ENCODE measurements around the gene POTEJ. TPM values are rescaled to one million over a fixed set of nuclear protein-coding genes. Genes with fewer than 3 reads are reported as not detected.
"Not testable (repeated sequence)": the region's sequence is repeated elsewhere in the genome, so short reads cannot be mapped to it uniquely, and the experiment has no call there.

The POTEJ gene
- total RNA-seq (2022) (not detected in 2 replicates), Bru-seq, nascent RNA (not detected), BruChase-seq, experiment 1, labeled RNA remaining after a 6-hour chase (percentile 2 among the genes with signal in this experiment), BruChase-seq, experiment 2, labeled RNA remaining after a 2-hour chase (not detected)
- long read RNA-seq = 0 reads

DNA sequence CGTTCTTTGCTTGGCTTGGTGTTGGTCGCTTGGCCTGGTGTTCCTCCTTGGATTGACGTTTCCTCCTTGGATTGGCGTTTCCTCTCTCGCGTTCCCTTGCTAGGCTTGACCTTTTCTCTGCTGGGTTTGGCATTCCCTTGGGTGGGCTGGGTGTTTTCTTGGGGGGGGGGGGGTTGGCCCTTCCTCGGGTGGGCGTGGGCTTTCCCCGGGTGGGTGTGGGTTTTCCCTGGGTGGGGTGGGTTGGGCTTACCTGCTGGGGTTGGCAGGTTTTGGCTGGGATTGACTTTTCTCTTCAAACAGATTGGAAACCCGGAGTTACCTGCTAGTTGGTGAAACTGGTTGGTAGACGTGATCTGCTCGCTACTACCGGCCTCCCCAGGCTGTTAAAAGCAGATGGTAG lies at the start of gene POTEJ:
TSS of gene POTEJ (plus strand) at position 301 of the 400 bp plus-strand sequence. CDS start at position 394, 93 bp downstream.
- H3K4me3 Mint-ChIP-seq (ENCODE audit: low read depth, unreplicated experiment); H3K27me3 Mint-ChIP-seq (ENCODE audit: unreplicated experiment); intact Hi-C loops (cut with micrococcal nuclease; ENCODE audit: unreplicated experiment); H3K27ac Mint-ChIP-seq (ENCODE audit: unreplicated experiment); BruUV-seq (replicated peaks); CTCF ChIA-PET; H3K9me3 Mint-ChIP-seq (ENCODE audit: low read depth, unreplicated experiment); H3K36me3 Mint-ChIP-seq (ENCODE audit: insufficient read depth, unreplicated experiment); DNase-seq; H3K4me1 Mint-ChIP-seq (ENCODE audit: low read depth, unreplicated experiment): not testable (repeated sequence)

DNA sequence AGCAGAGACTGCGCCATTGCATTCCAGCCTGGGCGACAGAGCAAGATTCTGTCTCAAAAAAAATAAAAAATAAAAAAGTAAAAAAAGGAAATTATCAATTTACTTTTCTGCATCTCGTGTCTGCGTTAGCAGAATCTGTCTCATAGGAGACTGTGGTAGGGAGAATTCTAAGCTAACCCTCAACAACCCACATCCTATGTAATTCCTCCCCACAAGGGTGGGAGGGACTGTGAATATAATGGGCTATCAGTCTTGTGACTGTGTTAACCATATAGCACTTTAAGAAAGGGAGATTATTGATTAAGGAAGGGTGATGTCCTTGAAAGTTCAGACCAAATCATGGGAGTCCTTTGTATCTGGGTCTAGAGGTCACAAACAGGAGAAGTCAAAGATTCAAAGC lies 45.1 kb upstream of the POTEJ start:
- intact Hi-C loops (cut with micrococcal nuclease; ENCODE audit: unreplicated experiment); H3K36me3 Mint-ChIP-seq (ENCODE audit: insufficient read depth, unreplicated experiment); H3K27ac Mint-ChIP-seq (ENCODE audit: unreplicated experiment); DNase-seq; H3K4me1 Mint-ChIP-seq (ENCODE audit: low read depth, unreplicated experiment); CTCF ChIA-PET; BruUV-seq (replicated peaks); H3K4me3 Mint-ChIP-seq (ENCODE audit: low read depth, unreplicated experiment); H3K9me3 Mint-ChIP-seq (ENCODE audit: low read depth, unreplicated experiment); H3K27me3 Mint-ChIP-seq (ENCODE audit: unreplicated experiment): not testable (repeated sequence)

DNA sequence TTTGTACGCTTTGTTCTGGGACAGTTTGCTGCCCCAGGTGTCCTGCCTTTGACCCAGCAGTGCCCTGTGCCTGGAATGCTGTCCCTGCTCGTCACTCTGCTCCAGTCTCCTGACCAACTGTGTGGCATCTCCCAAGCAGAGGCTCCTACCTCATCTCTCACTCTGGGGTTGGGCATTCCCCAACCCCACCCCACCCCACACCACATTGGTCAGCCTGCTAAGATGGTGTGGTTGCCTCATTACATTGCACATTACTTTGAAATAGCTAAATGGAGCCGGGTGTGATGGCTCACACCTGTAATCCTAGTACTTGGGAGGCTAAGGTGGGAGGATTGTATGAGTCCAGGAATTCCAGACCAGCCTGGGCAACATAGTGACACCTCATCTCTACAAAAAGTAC lies 39.3 kb upstream of the POTEJ start:
- DNase-seq; CTCF ChIA-PET; H3K4me3 Mint-ChIP-seq (ENCODE audit: low read depth, unreplicated experiment); H3K36me3 Mint-ChIP-seq (ENCODE audit: insufficient read depth, unreplicated experiment); BruUV-seq (replicated peaks); H3K27me3 Mint-ChIP-seq (ENCODE audit: unreplicated experiment); H3K27ac Mint-ChIP-seq (ENCODE audit: unreplicated experiment); H3K4me1 Mint-ChIP-seq (ENCODE audit: low read depth, unreplicated experiment); H3K9me3 Mint-ChIP-seq (ENCODE audit: low read depth, unreplicated experiment); intact Hi-C loops (cut with micrococcal nuclease; ENCODE audit: unreplicated experiment): not testable (repeated sequence)

- H3K4me3 Mint-ChIP-seq (ENCODE audit: low read depth, unreplicated experiment); intact Hi-C loops (cut with micrococcal nuclease; ENCODE audit: unreplicated experiment); H3K4me1 Mint-ChIP-seq (ENCODE audit: low read depth, unreplicated experiment); H3K27me3 Mint-ChIP-seq (ENCODE audit: unreplicated experiment); CTCF ChIA-PET; DNase-seq; H3K36me3 Mint-ChIP-seq (ENCODE audit: insufficient read depth, unreplicated experiment); H3K9me3 Mint-ChIP-seq (ENCODE audit: low read depth, unreplicated experiment); BruUV-seq (replicated peaks); H3K27ac Mint-ChIP-seq (ENCODE audit: unreplicated experiment): not testable (repeated sequence)
These were observed 37.0 kb upstream of the POTEJ start for GRCh38 chr2:130574230-130574629.

DNA sequence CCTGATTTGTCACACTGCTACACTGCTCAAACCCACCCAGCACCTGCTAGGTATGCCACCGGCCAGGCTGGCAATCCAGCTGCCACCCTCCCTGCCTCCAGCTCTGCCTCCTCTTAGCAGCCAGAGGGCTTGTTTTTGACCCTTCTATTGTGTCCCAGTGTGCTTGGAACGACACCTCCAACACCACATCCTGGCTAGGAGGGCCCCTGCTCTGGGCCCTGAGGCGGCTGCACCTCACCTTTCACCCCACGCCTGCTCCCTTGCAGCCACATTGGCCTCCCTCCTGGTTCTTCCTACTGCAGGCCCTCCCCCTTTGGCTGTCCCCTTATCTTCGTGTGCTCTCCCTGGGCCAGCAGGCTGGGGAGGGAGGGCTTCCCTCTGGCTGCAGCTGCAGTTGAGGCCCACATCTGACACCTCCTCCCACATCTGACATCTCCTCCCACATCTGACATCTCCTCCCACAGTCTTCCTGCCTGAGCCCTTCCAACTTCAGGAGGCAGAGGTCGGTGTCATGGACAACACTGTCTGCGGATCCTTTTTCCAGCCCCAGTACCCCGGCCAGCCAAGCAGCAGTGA lies 34.9 kb upstream of the POTEJ start:
- H3K4me1 Mint-ChIP-seq (ENCODE audit: low read depth, unreplicated experiment); H3K27me3 Mint-ChIP-seq (ENCODE audit: unreplicated experiment); BruUV-seq (replicated peaks); DNase-seq; intact Hi-C loops (cut with micrococcal nuclease; ENCODE audit: unreplicated experiment); H3K4me3 Mint-ChIP-seq (ENCODE audit: low read depth, unreplicated experiment); H3K27ac Mint-ChIP-seq (ENCODE audit: unreplicated experiment); H3K36me3 Mint-ChIP-seq (ENCODE audit: insufficient read depth, unreplicated experiment); CTCF ChIA-PET; H3K9me3 Mint-ChIP-seq (ENCODE audit: low read depth, unreplicated experiment): not testable (repeated sequence)

GRCh38 chr2:130577559-130577958 lies 33.7 kb upstream of the POTEJ start:
- intact Hi-C loops (cut with micrococcal nuclease; ENCODE audit: unreplicated experiment) = not testable (repeated sequence)

DNA sequence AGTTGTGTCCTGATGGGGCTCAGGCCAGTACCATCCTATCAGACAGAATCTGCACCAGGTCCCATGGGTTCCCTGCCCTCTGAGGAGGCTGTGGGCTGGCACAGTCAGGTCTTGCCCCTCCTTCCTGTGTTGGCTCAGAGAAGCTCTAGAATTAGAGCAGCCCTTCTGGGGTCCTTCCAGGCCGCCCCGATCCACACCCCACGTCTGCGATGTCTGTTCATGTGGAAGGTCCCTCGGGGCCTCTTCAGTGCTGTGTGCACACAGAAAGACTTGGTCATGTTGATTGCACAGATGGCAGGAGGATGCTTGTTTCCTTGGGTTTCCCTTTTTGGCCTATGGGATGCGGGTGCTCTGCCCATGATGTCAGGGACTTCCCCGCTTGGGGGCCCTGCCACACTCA lies 32.1 kb upstream of the POTEJ start:
- BruUV-seq (replicated peaks); H3K9me3 Mint-ChIP-seq (ENCODE audit: low read depth, unreplicated experiment); intact Hi-C loops (cut with micrococcal nuclease; ENCODE audit: unreplicated experiment); CTCF ChIA-PET; H3K4me3 Mint-ChIP-seq (ENCODE audit: low read depth, unreplicated experiment); H3K27me3 Mint-ChIP-seq (ENCODE audit: unreplicated experiment); H3K36me3 Mint-ChIP-seq (ENCODE audit: insufficient read depth, unreplicated experiment); DNase-seq; H3K27ac Mint-ChIP-seq (ENCODE audit: unreplicated experiment); H3K4me1 Mint-ChIP-seq (ENCODE audit: low read depth, unreplicated experiment): not testable (repeated sequence)

More at GRCh38 chr2:130577559-130577958, 33.7 kb upstream of the POTEJ start:
- H3K4me1 Mint-ChIP-seq (ENCODE audit: low read depth, unreplicated experiment); BruUV-seq (replicated peaks); CTCF ChIA-PET; H3K9me3 Mint-ChIP-seq (ENCODE audit: low read depth, unreplicated experiment); H3K27me3 Mint-ChIP-seq (ENCODE audit: unreplicated experiment); H3K36me3 Mint-ChIP-seq (ENCODE audit: insufficient read depth, unreplicated experiment); H3K4me3 Mint-ChIP-seq (ENCODE audit: low read depth, unreplicated experiment); H3K27ac Mint-ChIP-seq (ENCODE audit: unreplicated experiment); DNase-seq: not testable (repeated sequence)

GRCh38 chr2:130581491-130581890 lies 29.7 kb upstream of the POTEJ start:
- H3K4me3 Mint-ChIP-seq (ENCODE audit: low read depth, unreplicated experiment); H3K9me3 Mint-ChIP-seq (ENCODE audit: low read depth, unreplicated experiment); CTCF ChIA-PET; DNase-seq; H3K4me1 Mint-ChIP-seq (ENCODE audit: low read depth, unreplicated experiment); BruUV-seq (replicated peaks); H3K36me3 Mint-ChIP-seq (ENCODE audit: insufficient read depth, unreplicated experiment); intact Hi-C loops (cut with micrococcal nuclease; ENCODE audit: unreplicated experiment); H3K27me3 Mint-ChIP-seq (ENCODE audit: unreplicated experiment); H3K27ac Mint-ChIP-seq (ENCODE audit: unreplicated experiment): not testable (repeated sequence)

- H3K27ac Mint-ChIP-seq (ENCODE audit: unreplicated experiment); DNase-seq; BruUV-seq (replicated peaks); CTCF ChIA-PET; H3K9me3 Mint-ChIP-seq (ENCODE audit: low read depth, unreplicated experiment); H3K36me3 Mint-ChIP-seq (ENCODE audit: insufficient read depth, unreplicated experiment); H3K4me1 Mint-ChIP-seq (ENCODE audit: low read depth, unreplicated experiment); intact Hi-C loops (cut with micrococcal nuclease; ENCODE audit: unreplicated experiment); H3K27me3 Mint-ChIP-seq (ENCODE audit: unreplicated experiment); H3K4me3 Mint-ChIP-seq (ENCODE audit: low read depth, unreplicated experiment): not testable (repeated sequence)
These were observed 28.3 kb upstream of the POTEJ start for GRCh38 chr2:130582970-130583369.

- DNase-seq; H3K27ac Mint-ChIP-seq (ENCODE audit: unreplicated experiment); H3K4me3 Mint-ChIP-seq (ENCODE audit: low read depth, unreplicated experiment); H3K9me3 Mint-ChIP-seq (ENCODE audit: low read depth, unreplicated experiment); H3K4me1 Mint-ChIP-seq (ENCODE audit: low read depth, unreplicated experiment); H3K36me3 Mint-ChIP-seq (ENCODE audit: insufficient read depth, unreplicated experiment); CTCF ChIA-PET; H3K27me3 Mint-ChIP-seq (ENCODE audit: unreplicated experiment); intact Hi-C loops (cut with micrococcal nuclease; ENCODE audit: unreplicated experiment); BruUV-seq (replicated peaks): not testable (repeated sequence)
These were observed 27.7 kb upstream of the POTEJ start for GRCh38 chr2:130583582-130583981.
